Measurements from ENCODE around the gene MRPL55. TPM values are rescaled to one million over a fixed set of nuclear protein-coding genes. Genes with fewer than 3 reads are reported as not detected.

Gene MRPL55
- total RNA-seq, 1 donor from 2014 or later = 42.4 TPM

- H3K9me3 Mint-ChIP-seq = peaks cover 23% of the 10 kb centered on the region
- DNase-seq (ENCODE audit: low spot score) = no peak
- Histone ChIP-seq H4K20me1 (ENCODE audit: low read depth) (peaks cover 52% of the 10 kb centered on the region), H3K4me2 (no peak overlapping the region), H2AFZ (replicated peaks) (no peak overlapping the region), H3K4me1 (peaks cover 3% of the 10 kb centered on the region), H3K4me3 (no peak overlapping the region), H3K9me3 (ENCODE audit: low read depth) (no peaks in the 10 kb centered on the region), H3K9ac (no peak overlapping the region), H3K79me2 (ENCODE audit: low read depth) (peaks cover 55% of the 10 kb centered on the region), H3F3A (ENCODE audit: low read depth) (peaks cover 7% of the 10 kb centered on the region), H3K27ac (no peak overlapping the region), H3K27me3 (no peaks in the 10 kb centered on the region), H3K36me3 (no peaks in the 10 kb centered on the region)
- TF ChIP-seq EZH2phosphoT487 (IDR thresholded peaks at IDR 0.05) (no peak), EZH2 (IDR thresholded peaks at IDR 0.05) (no peak), CTCF (IDR thresholded peaks at IDR 0.05) (no peak)
- peaks cover 3% of the 10 kb centered on the region for H3K27me3 Mint-ChIP-seq (ENCODE audit: insufficient read depth, low read depth)
- peak overlapping the region; percentile 25 for H3K27ac Mint-ChIP-seq
- no peak overlapping the region for H3K4me3 Mint-ChIP-seq
- H3K36me3 Mint-ChIP-seq = peaks cover 48% of the 10 kb centered on the region
- H3K4me1 Mint-ChIP-seq = peaks cover 14% of the 10 kb centered on the region
Observed at GRCh38 chr1:228098323-228098931, 10.7 kb downstream of the MRPL55 start.

- H3K4me3 Mint-ChIP-seq = no peak overlapping the region
- Histone ChIP-seq H3K27me3 (no peaks in the 10 kb centered on the region), H3K9me3 (ENCODE audit: low read depth) (no peaks in the 10 kb centered on the region), H3K27ac (no peak overlapping the region), H3K9ac (no peak overlapping the region), H2AFZ (replicated peaks) (no peak overlapping the region), H3F3A (ENCODE audit: low read depth) (peaks cover 7% of the 10 kb centered on the region), H4K20me1 (ENCODE audit: low read depth) (peaks cover 55% of the 10 kb centered on the region), H3K4me2 (no peak overlapping the region), H3K36me3 (no peaks in the 10 kb centered on the region), H3K4me3 (no peak overlapping the region), H3K4me1 (peaks cover 3% of the 10 kb centered on the region), H3K79me2 (ENCODE audit: low read depth) (peaks cover 61% of the 10 kb centered on the region)
- no peak for DNase-seq (ENCODE audit: low spot score)
- H3K36me3 Mint-ChIP-seq = peaks cover 52% of the 10 kb centered on the region
- peaks cover 3% of the 10 kb centered on the region for H3K27me3 Mint-ChIP-seq (ENCODE audit: insufficient read depth, low read depth)
- H3K9me3 Mint-ChIP-seq = peaks cover 26% of the 10 kb centered on the region
- H3K4me1 Mint-ChIP-seq = peaks cover 12% of the 10 kb centered on the region
- no peak overlapping the region for H3K27ac Mint-ChIP-seq
- TF ChIP-seq EZH2phosphoT487 (IDR thresholded peaks at IDR 0.05) = no peak
- TF ChIP-seq CTCF (IDR thresholded peaks at IDR 0.05) = no peak
- no peak for TF ChIP-seq EZH2 (IDR thresholded peaks at IDR 0.05)
Observed at GRCh38 chr1:228097333-228098081, 11.6 kb downstream of the MRPL55 start.

GRCh38 chr1:228096416-228097332 is 12.4 kb downstream of the MRPL55 start:
- Histone ChIP-seq H3K27ac (no peak overlapping the region), H3K9ac (no peak overlapping the region), H3K4me2 (no peak overlapping the region), H3K79me2 (ENCODE audit: low read depth) (peaks cover 61% of the 10 kb centered on the region), H3K36me3 (no peaks in the 10 kb centered on the region), H3K4me3 (no peak overlapping the region), H3K4me1 (no peaks in the 10 kb centered on the region), H3F3A (ENCODE audit: low read depth) (peaks cover 7% of the 10 kb centered on the region), H3K9me3 (ENCODE audit: low read depth) (no peaks in the 10 kb centered on the region), H4K20me1 (ENCODE audit: low read depth) (peaks cover 59% of the 10 kb centered on the region), H3K27me3 (no peaks in the 10 kb centered on the region), H2AFZ (replicated peaks) (no peak overlapping the region)
- Mint-ChIP-seq H3K9me3 (peaks cover 34% of the 10 kb centered on the region), H3K36me3 (peaks cover 60% of the 10 kb centered on the region), H3K4me1 (peaks cover 12% of the 10 kb centered on the region), H3K27me3 (ENCODE audit: insufficient read depth, low read depth) (peaks cover 8% of the 10 kb centered on the region), H3K27ac (no peak overlapping the region), H3K4me3 (no peak overlapping the region)
- TF ChIP-seq CTCF (IDR thresholded peaks at IDR 0.05) = no peak
- TF ChIP-seq EZH2 (IDR thresholded peaks at IDR 0.05) = no peak
- no peak for TF ChIP-seq EZH2phosphoT487 (IDR thresholded peaks at IDR 0.05)
- no peak for DNase-seq (ENCODE audit: low spot score)
